NCI-H1092 treated with DMSO at 0.1 percent for 48 hours (cell line): Measurements from ENCODE around the gene SNX18.
"Not testable (repeated sequence)": the region's sequence is repeated elsewhere in the genome, so short reads cannot be mapped to it uniquely, and the experiment has no call there.

Source experiments
- DNase-seq: peaks from one replicate; lab custom pipeline; 2025; lab: John Stamatoyannopoulos, UW

The SNX18 gene

DNA sequence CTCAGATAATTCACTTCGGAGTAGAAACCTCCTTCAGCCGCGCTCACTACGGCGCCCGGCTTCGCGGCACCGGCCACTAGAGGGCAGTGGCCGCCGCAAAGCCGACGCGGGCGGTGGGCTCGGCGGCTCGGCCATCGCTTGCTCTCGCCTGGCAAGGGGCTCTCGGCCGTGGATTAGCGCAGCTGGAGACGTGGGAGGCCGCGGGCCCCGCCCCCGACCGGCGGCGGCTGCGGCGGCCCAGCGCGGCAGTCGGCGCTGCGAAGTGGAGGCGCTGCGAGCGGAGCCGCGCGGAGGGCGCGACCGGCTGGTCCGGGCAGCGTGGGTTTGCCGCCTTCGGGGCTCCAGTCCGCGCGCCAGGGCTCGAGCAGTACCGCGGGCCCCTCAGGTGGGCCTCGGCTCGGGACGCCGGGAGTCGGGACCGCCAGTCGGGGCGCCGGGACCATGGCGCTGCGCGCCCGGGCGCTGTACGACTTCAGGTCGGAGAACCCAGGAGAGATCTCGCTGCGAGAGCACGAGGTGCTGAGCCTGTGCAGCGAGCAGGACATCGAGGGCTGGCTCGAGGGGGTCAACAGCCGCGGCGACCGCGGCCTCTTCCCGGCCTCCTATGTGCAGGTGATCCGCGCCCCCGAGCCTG, at the start of gene SNX18:
TSS of gene SNX18 (plus strand) at position 248 of the 634 bp plus-strand sequence. CDS start at position 442, 194 bp downstream.
- DNase-seq, result peak; percentile 80

DNA sequence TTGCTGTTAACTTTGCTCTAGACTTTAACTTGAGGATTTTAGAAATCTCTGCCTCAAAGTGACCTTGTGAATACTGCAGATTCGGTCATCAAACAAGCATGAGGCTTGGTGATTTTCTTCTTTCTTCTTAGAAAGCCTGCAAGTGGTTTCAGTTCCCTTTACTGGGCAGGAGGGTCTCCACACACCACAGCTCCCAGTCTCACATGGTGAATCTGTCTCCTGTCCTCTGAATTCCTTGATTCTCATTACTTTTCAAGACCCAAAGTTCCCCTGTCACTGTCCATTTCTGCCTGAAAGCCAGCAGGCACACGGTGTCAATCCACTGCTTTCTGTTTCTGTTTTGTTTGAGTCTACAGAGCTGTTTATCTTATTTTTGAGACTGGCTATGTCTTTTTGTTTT, 47.9 kb upstream of the SNX18 start:
- DNase-seq, result no peak

- no peak for DNase-seq
Measured at GRCh38 chr5:54470128-54470527, 47.4 kb upstream of the SNX18 start.

DNA sequence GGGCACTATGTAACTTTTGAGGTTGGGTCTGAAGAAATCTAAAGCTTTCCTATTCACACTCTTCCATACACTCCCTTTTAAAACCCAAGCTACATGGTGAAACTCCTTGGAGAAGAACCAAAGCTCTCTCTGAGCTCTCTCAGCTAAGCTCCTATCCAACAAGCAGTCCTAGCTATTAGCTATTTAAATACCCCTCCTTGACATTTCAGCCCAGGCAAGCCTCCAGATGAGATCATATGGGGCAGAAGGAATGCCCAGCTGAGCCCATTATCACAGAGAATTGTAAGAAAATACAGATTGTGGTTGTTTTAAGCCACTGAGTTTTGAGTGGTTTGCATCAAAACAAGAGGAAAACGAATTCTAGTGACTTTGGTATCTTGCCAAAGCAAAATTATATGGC, 46.9 kb upstream of the SNX18 start:
- no peak for DNase-seq

DNA sequence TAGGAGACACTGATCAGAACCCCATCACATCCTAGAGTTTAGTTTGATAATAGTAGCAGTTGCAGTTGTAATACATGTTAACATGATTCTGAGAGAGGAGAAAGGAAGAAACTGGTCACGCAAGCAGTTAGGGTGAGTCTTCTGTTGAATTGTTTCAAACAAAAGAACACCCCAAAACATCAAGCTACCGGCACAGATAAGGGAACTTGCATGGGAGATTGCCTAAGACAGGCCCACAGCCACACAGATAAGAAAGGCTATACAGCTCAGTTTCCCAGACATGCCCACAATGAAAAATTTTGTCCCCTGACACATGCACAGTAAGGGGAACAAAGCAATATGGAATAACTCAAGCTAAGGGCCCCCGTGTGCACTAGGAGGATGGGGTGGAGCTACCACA, 46.2 kb upstream of the SNX18 start:
- no peak for DNase-seq

DNA sequence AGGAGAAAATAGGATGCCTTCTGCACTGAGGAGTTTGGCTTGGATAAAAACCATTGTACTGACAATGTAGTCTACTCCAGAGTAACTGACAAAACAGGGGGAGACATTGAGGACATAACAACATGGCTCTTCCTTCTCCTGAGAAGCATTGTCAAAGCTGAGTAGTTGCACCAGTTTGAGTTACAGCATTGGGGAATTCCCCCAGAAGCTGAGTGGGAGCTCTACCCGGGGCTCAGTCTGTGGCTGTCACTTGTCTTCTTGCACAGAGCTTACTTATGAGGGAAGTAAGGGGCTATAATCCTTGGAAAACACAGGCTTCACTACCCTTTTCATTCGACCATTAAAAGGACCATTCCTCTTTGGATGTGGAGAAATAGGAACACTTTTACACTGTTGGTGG, 40.9 kb upstream of the SNX18 start:
- no peak for DNase-seq

- no peak for DNase-seq
Measured at GRCh38 chr5:54477941-54478478, 39.5 kb upstream of the SNX18 start.

DNA sequence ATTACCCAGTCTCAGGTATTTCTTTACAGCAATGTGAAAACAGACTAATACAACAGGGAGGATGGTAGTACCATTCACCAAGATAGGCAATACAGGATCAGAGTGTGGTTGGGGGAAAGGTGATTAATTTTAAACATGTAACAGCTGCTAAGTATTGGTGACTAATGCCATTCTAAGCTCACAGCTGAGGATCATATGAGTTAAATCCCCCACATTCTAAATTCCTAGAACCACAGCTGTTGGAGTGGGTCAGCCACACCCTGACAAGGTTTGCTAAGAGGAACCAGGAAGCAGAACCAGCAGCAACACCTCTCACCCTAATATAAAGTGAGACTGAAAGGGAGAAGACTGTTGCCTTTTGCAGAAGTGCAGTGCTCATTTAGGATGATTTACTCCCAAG, 37.3 kb upstream of the SNX18 start:
- DNase-seq, result no peak

GRCh38 chr5:54484219-54484894, 33.2 kb upstream of the SNX18 start:
- DNase-seq, result no peak

DNA sequence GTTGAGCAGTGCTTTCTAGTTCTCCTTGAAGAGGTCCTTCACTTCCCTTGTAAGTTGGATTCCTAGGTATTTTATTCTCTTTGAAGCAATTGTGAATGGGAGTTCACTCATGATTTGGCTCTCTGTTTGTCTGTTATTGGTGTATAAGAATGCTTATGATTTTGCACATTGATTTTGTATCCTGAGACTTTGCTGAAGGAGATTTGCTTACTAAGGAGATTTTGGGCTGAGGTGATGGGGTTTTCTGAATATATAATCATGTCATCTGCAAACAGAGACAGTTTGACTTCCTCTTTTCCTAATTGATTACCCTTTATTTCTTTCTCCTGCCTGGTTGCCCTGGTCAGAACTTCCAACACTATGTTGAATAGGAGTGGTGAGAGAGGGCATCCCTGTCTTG, 31.9 kb upstream of the SNX18 start:
- not testable (repeated sequence) for DNase-seq

DNA sequence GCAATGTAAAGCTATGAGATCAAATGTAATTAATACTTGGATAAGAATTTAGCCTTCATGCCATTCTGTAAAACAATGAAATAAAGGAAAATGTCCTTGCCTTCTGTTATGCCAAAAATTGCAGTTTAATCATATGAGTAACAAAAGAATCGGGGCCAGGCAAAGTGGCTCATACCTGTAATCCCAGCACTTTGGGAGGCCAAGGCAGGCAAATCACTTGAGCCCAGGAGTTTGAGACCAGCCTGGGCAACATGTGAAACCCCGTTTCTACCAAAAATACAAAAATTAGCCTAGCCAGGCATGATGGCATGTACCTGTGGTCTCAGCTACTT, 27.9 kb upstream of the SNX18 start:
- not testable (repeated sequence) for DNase-seq

- DNase-seq, result no peak
Measured at GRCh38 chr5:54491326-54491725, 26.2 kb upstream of the SNX18 start.

DNA sequence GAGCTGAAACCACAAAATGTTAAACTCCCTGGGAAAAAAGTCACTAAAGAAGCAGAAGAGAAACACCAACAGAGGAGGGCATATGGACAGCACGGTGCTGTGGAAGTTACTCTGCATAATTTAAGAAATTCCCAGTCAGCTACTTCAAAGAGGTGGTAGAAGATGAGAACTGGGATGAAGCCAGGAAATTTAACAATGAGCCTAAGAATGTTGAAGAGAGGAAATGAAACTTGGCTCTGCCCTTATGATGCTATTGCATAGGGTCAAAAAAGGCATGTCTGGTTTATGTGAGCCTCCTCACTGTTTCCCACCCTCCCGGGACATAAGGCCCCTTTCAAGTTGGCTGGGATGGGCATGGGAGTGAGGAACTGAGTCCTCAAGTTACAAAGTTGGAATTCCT, 25.4 kb upstream of the SNX18 start:
- no peak for DNase-seq

GRCh38 chr5:54495027-54495426, 22.5 kb upstream of the SNX18 start:
- DNase-seq, result no peak

- DNase-seq, result no peak
Measured at GRCh38 chr5:54514291-54514690, 3.3 kb upstream of the SNX18 start.

GRCh38 chr5:54514841-54515432, 2.6 kb upstream of the SNX18 start:
- no peak for DNase-seq

GRCh38 chr5:54515634-54516033, 1.9 kb upstream of the SNX18 start:
- DNase-seq, result no peak

GRCh38 chr5:54516051-54516655, 1.4 kb upstream of the SNX18 start:
- no peak for DNase-seq

GRCh38 chr5:54517174-54517511, 416 bp upstream of the SNX18 start:
- DNase-seq, result no peak

GRCh38 chr5:54518146-54518817, 723 bp downstream of the SNX18 start:
- DNase-seq, result peak; percentile 28

DNA sequence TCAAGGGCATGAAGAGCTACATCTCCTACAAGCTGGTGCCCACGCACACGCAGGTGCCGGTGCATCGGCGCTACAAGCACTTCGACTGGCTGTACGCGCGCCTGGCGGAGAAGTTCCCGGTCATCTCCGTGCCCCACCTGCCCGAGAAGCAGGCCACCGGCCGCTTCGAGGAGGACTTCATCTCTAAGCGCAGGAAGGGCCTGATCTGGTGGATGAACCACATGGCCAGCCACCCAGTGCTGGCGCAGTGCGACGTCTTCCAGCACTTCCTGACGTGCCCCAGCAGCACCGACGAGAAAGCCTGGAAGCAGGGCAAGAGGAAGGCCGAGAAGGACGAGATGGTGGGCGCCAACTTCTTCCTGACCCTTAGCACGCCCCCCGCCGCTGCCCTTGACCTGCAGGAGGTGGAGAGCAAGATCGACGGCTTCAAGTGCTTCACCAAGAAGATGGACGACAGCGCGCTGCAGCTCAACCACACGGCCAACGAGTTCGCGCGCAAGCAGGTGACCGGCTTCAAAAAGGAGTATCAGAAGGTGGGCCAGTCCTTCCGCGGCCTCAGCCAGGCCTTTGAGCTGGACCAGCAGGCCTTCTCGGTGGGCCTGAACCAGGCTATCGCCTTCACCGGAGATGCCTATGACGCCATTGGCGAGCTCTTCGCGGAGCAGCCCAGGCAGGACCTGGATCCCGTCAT, 1.4 kb downstream of the SNX18 start:
- no peak for DNase-seq

DNA sequence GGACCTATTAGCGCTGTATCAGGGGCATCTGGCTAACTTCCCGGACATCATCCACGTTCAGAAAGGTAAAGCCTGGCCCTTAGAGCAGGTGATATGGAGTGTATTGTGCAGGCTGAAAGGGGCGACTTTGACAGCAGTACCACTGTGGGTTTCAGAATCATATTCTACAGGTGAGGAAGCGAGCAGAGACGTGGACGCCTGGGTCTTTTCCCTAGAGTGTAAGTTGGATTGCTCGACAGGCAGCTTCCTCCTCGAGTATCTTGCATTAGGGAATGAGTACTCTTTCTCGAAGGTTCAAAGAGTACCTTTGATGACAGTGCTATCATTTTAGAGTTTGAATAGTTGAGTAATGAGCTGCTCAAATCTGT, 1.9 kb downstream of the SNX18 start:
- DNase-seq, result no peak
